Effector CD8-positive, alpha-beta T cell (primary cell): ENCODE measurements around the gene VIPR2.
"Not testable (repeated sequence)": the region's sequence is repeated elsewhere in the genome, so short reads cannot be mapped to it uniquely, and the experiment has no call there.

ENCODE experiments used
- DNase-seq: peaks from one replicate; lab custom pipeline; 2025; lab: John Stamatoyannopoulos, UW

Gene VIPR2

GRCh38 chr7:159091480-159092475 is 52.9 kb downstream of the VIPR2 start:
- no peak for DNase-seq

- DNase-seq, result no peak
Observed at GRCh38 chr7:159091041-159091440, 53.6 kb downstream of the VIPR2 start.

GRCh38 chr7:159088016-159088865 is 56.4 kb downstream of the VIPR2 start:
- DNase-seq, result no peak

GRCh38 chr7:159086301-159086925 is 58.3 kb downstream of the VIPR2 start:
- DNase-seq, result no peak

GRCh38 chr7:159084069-159084801 is 60.4 kb downstream of the VIPR2 start:
- DNase-seq, result no peak

- no peak for DNase-seq
Observed at GRCh38 chr7:159083698-159084068, 61.0 kb downstream of the VIPR2 start.

- no peak for DNase-seq
Observed at GRCh38 chr7:159083001-159083697, 61.5 kb downstream of the VIPR2 start.

GRCh38 chr7:159082075-159082474 is 62.6 kb downstream of the VIPR2 start:
- DNase-seq, result not testable (repeated sequence)

GRCh38 chr7:159078911-159079270 is 65.8 kb downstream of the VIPR2 start:
- DNase-seq, result no peak

- no peak for DNase-seq
Observed at GRCh38 chr7:159078193-159078910, 66.3 kb downstream of the VIPR2 start.

GRCh38 chr7:159076333-159076732 is 68.3 kb downstream of the VIPR2 start:
- DNase-seq, result no peak

- no peak for DNase-seq
Observed at GRCh38 chr7:159075563-159076238, 69.0 kb downstream of the VIPR2 start.

- no peak for DNase-seq
Observed at GRCh38 chr7:159071260-159071659, 73.4 kb downstream of the VIPR2 start.

GRCh38 chr7:159070431-159071148 is 74.1 kb downstream of the VIPR2 start:
- no peak for DNase-seq

- DNase-seq, result no peak
Observed at GRCh38 chr7:159068893-159069448, 75.7 kb downstream of the VIPR2 start.

GRCh38 chr7:159068488-159068811 is 76.2 kb downstream of the VIPR2 start:
- no peak for DNase-seq

GRCh38 chr7:159067576-159068487 is 76.8 kb downstream of the VIPR2 start:
- DNase-seq, result no peak
